GM12878 (cell line): ENCODE data around the gene CCDC198. TPM values are rescaled to one million over a fixed set of nuclear protein-coding genes. Genes with fewer than 3 reads are reported as not detected.

Source experiments
- ATAC-seq: fragments of 200-7000 bp; cut with Tn5 transposase; 3 replicates; pipeline ENCODE4 v1.9.1; 2020; ENCODE audit warnings: mild to moderate bottlenecking, moderate library complexity
- BruUV-seq: library from RNA; stranded (reverse); fragments of 400-500 nt; replicated peaks from 2 replicates; lab custom pipeline; 2021; lab: Mats Ljungman, UMichigan
- CTCF ChIA-PET: fragments of 300-600 bp; sonication (Branson Sonifier 250); formaldehyde crosslinking; extraction: SDS; loops from one replicate; lab custom pipeline; 2021; ENCODE audit warnings: inconsistent platforms; lab: Yijun Ruan, JAX
- POLR2A ChIA-PET: fragments of 350-600 bp; formaldehyde crosslinking; extraction: SDS; loops from one replicate; lab custom pipeline; 2021; ENCODE audit warnings: inconsistent platforms; lab: Charles Lee
- RAD21 ChIA-PET: fragments of 300-600 bp; sonication (Branson Sonifier 250); formaldehyde crosslinking; loops from one replicate; lab custom pipeline; 2023; ENCODE audit warnings: antibody characterized with exemption; ENCODE audit not compliant: unreplicated experiment; lab: Charles Lee
- SMC1A ChIA-PET: fragments of 300-600 bp; sonication (Branson Sonifier 250); formaldehyde crosslinking; loops from one replicate; lab custom pipeline; 2023; ENCODE audit not compliant: unreplicated experiment, uncharacterized antibody; lab: Charles Lee
- DNase-seq: peaks from one replicate; pipeline ENCODE4 v3.0.0-alpha.2; 2011; ENCODE audit warnings: low read depth, low spot score
- FAIRE-seq: peaks from 3 replicates; lab custom pipeline; 2011; peaks lifted over from hg19 to GRCh38; lab: Jason Lieb, UNC
- H2AFZ ChIP-seq: 2 replicates; pipeline ENCODE4 v1.6.0; 2011; ENCODE audit warnings: low read depth, low read length, control low read depth; ENCODE audit not compliant: control insufficient read depth
- H3K27ac ChIP-seq: 2 replicates; pipeline ENCODE4 v1.5.1; 2011; ENCODE audit warnings: control low read depth; ENCODE audit not compliant: control insufficient read depth, insufficient read depth
- H3K27me3 ChIP-seq, 2 experiments: replicated peaks in 1 of 2; 2 replicates each; pipeline versions ENCODE4 v1.6.0 to v1.6.1; 2011; ENCODE audit warnings: low read length in 1 of 2; ENCODE audit not compliant: control insufficient read depth in 2 of 2, insufficient read depth in 2 of 2
- H3K36me3 ChIP-seq, 2 experiments: 2 replicates each; pipeline ENCODE4 v1.5.1; 2011; ENCODE audit warnings: low read length in 1 of 2; ENCODE audit not compliant: control insufficient read depth in 2 of 2, insufficient read depth in 2 of 2
- H3K4me1 ChIP-seq: 2 replicates; pipeline ENCODE4 v1.6.1; 2011; ENCODE audit warnings: mild to moderate bottlenecking, low read length, moderate library complexity, mixed read lengths; ENCODE audit not compliant: control insufficient read depth, insufficient read depth
- H3K4me2 ChIP-seq: 2 replicates; pipeline ENCODE4 v1.6.0; 2011; ENCODE audit warnings: control low read depth; ENCODE audit not compliant: control insufficient read depth, insufficient read depth
- H3K4me3 ChIP-seq: fragments of 200-600 bp; sonication (generic); 2 replicates; pipeline ENCODE4 v1.5.1; 2016
- H3K79me2 ChIP-seq: 2 replicates; pipeline ENCODE4 v1.6.0; 2011; ENCODE audit warnings: low read length; ENCODE audit not compliant: control insufficient read depth, insufficient read depth
- H3K9ac ChIP-seq: 2 replicates; pipeline ENCODE4 v1.8.0; 2011; ENCODE audit warnings: low read length, control low read depth, mixed read lengths; ENCODE audit not compliant: control insufficient read depth, insufficient read depth
- H3K9me3 ChIP-seq: replicated peaks from 3 replicates; pipeline ENCODE4 v1.5.1; 2011; ENCODE audit warnings: mild to moderate bottlenecking, low read length; ENCODE audit not compliant: control insufficient read depth, insufficient read depth
- H4K20me1 ChIP-seq: 2 replicates; pipeline ENCODE4 v1.6.0; 2011; ENCODE audit not compliant: control insufficient read depth, insufficient read depth
- CHD4 ChIP-seq: fragments of 200-600 bp; sonication (generic); IDR thresholded peaks from 2 replicates; pipeline ENCODE4 v1.6.1; 2016; ENCODE audit warnings: mild to moderate bottlenecking
- CREB1 ChIP-seq: IDR thresholded peaks from 2 replicates; pipeline ENCODE4 v1.6.1; 2012; ENCODE audit warnings: low read depth, mild to moderate bottlenecking, inconsistent platforms
- DPF2 ChIP-seq: fragments of 450-650 bp; IDR thresholded peaks from 2 replicates; pipeline ENCODE4 v1.6.1; 2017; ENCODE audit warnings: mild to moderate bottlenecking
- EGR1 ChIP-seq, 2 experiments: IDR thresholded peaks; 1 replicate in 1 of 2; 2 replicates in 1 of 2; pipeline ENCODE4 v1.6.1; 2011 to 2012; ENCODE audit warnings: low read depth in 2 of 2, low read length in 2 of 2, borderline replicate concordance in 1 of 2, mild to moderate bottlenecking in 1 of 2, moderate library complexity in 1 of 2
- EP300 ChIP-seq, 2 experiments: fragments of 150-350 bp in 1 of 2; IDR thresholded peaks; 2 replicates each; pipeline ENCODE4 v1.6.1; 2011 to 2012; ENCODE audit warnings: low read depth in 2 of 2, low read length in 2 of 2, borderline replicate concordance in 1 of 2, improper control_type of control experiment in 1 of 2, inconsistent platforms in 1 of 2; ENCODE audit not compliant: control insufficient read depth in 1 of 2
- KDM1A ChIP-seq: fragments of 200-600 bp; sonication (generic); IDR thresholded peaks from 2 replicates; pipeline ENCODE4 v1.6.1; 2016; ENCODE audit warnings: borderline replicate concordance
- KLF5 ChIP-seq: fragments of 450-650 bp; IDR thresholded peaks from 2 replicates; pipeline ENCODE4 v1.6.1; 2014; ENCODE audit warnings: mild to moderate bottlenecking; ENCODE audit not compliant: partially characterized antibody
- LARP7 ChIP-seq: fragments of 450-650 bp; IDR thresholded peaks from 2 replicates; pipeline ENCODE4 v1.6.1; 2017; ENCODE audit warnings: mild to moderate bottlenecking
- MXI1 ChIP-seq: fragments of 150-350 bp; IDR thresholded peaks from 2 replicates; pipeline ENCODE4 v1.6.1; 2011; ENCODE audit warnings: low read depth, mild to moderate bottlenecking, inconsistent platforms, low read length, improper control_type of control experiment
- NR2C1 ChIP-seq: fragments of 450-650 bp; IDR thresholded peaks from 2 replicates; pipeline ENCODE4 v1.6.1; 2017; ENCODE audit warnings: antibody characterized with exemption, mild to moderate bottlenecking, moderate library complexity
- NRF1 ChIP-seq: conservative IDR thresholded peaks from 2 replicates; pipeline ENCODE4 v1.6.1; 2011; ENCODE audit warnings: mild to moderate bottlenecking, low read depth, low read length, improper control_type of control experiment
- YY1 ChIP-seq: IDR thresholded peaks from 2 replicates; pipeline ENCODE4 v1.6.1; 2011; ENCODE audit warnings: low read depth, mild to moderate bottlenecking, low read length
- WGBS: methylation state at CpG from one replicate; pipeline ENCODE4 v1.1.6; 2016; ENCODE audit warnings: low lambda C conversion rate; ENCODE audit not compliant: insufficient replicate concordance, insufficient coverage; ENCODE audit errors: missing lambda C conversion rate; 5-methylcytosine and 5-hydroxymethylcytosine counted together
- in situ Hi-C: fragments of 300-500 bp; cut with MboI; formaldehyde crosslinking; loops from 9 replicates; pipeline ENCODE4 v1.14.3; 2018; ENCODE audit warnings: mixed read lengths
- intact Hi-C: fragments of 100-400 bp; cut with micrococcal nuclease; formaldehyde crosslinking; loops from one replicate; pipeline ENCODE4 v1.14.2; 2022; ENCODE audit not compliant: unreplicated experiment
- polyA plus RNA-seq, 11 experiments: library from polyadenylated mRNA; depleted of rRNA in 4 of 11; unstranded in 6 of 11; stranded (reverse) in 5 of 11; fragments of >200 nt; fragmentation: Nextera tagmentation in 4 of 11; fragmentation: Illumina TruSeq in 1 of 11; extraction: Ambion mirVana in 4 of 11; extraction: Trizol in 1 of 11; gene quantifications; 1 replicate in 1 of 11; 2 replicates in 10 of 11; pipeline versions ENCODE4 v1.2.1 to v1.2.3, GENCODE V29; 2011 to 2016; ENCODE audit warnings: inconsistent platforms in 2 of 11, missing spikeins in 2 of 11, low read depth in 1 of 11
- total RNA-seq, 4 experiments: library from RNA; depleted of rRNA in 3 of 4; stranded (reverse); fragments of >200 nt in 3 of 4; fragmentation: Illumina TruSeq in 1 of 4; extraction: Trizol in 1 of 4; gene quantifications; 2 replicates each; pipeline versions ENCODE4 v1.2.1 to v1.2.3, GENCODE V29; 2013 to 2021

The CCDC198 gene
- total and polyA plus RNA-seq, 10 of the 15 experiments (the other 5 are each of a cell fraction or from before 2014, with no cell fraction given): 1.3 to 12.5 (median 2.3) TPM

GRCh38 chr14:57420033-57420432 is 73.6 kb downstream of the CCDC198 start:
- CTCF ChIA-PET: no interaction called here
- POLR2A ChIA-PET: no interaction called here
- Histone ChIP-seq H3K4me1 (no peaks in the 10 kb centered on the region), H3K79me2 (no peaks in the 10 kb centered on the region), H2AFZ (no peak overlapping the region), H3K9ac (no peak overlapping the region), H3K36me3 (no peaks in the 10 kb centered on the region), H3K4me2 (no peak overlapping the region), H3K9me3 (no peaks in the 10 kb centered on the region), H4K20me1 (no peaks in the 10 kb centered on the region), H3K27me3 (no peaks in the 10 kb centered on the region), H3K27ac (no peak overlapping the region), H3K4me3 (no peak overlapping the region)
- SMC1A ChIA-PET: interaction anchor here (0.6 kb wide), 1 partner anchor 1238 kb away, joined by 3 read pairs; no protein-coding TSS in a partner anchor
- TF ChIP-seq CHD4 (no peak), EGR1 (IDR thresholded peaks at IDR 0.05; ENCODE audit: borderline replicate concordance in 1 of 2, low read depth in 2 of 2, low read length in 2 of 2) (no peak), KDM1A (no peak), EP300 (IDR thresholded peaks at IDR 0.05; ENCODE audit: borderline replicate concordance in 1 of 2, control insufficient read depth in 1 of 2, low read depth in 2 of 2, low read length in 2 of 2) (no peak), KLF5 (no peak), YY1 (no peak), CREB1 (no peak), MXI1 (no peak), NRF1 (no peak), DPF2 (no peak), NR2C1 (no peak), LARP7 (no peak)
- ATAC-seq (no peak), FAIRE-seq (no peak), DNase-seq (no peak)
- in situ Hi-C loops (no loop called here), intact Hi-C loops (no loop called here)
- no TSS peak for BruUV-seq
- WGBS: 74% methylated on average over 4 of the region's 4 CpGs
- RAD21 ChIA-PET: no interaction called here

Other genes starting within 250 kb of the CCDC198 start
- 29.8 and 38.7 TPM in 2 replicates for gene EXOC5, start 225.0 kb downstream of the CCDC198 start, total RNA-seq (2014; rRNA removed)
- gene EXOC5, start 225.0 kb downstream of the CCDC198 start, total RNA-seq (2014; rRNA removed; fragmentation: Illumina TruSeq; extraction: Trizol): 42.8 and 44.7 TPM in 2 replicates
- gene EXOC5, start 225.0 kb downstream of the CCDC198 start, total RNA-seq (2021): 56.4 and 61.4 TPM in 2 replicates
- 58.1 and 90.5 TPM in 2 replicates for gene EXOC5, start 225.0 kb downstream of the CCDC198 start, polyA plus RNA-seq (2011; rRNA removed)
- gene EXOC5, start 225.0 kb downstream of the CCDC198 start, polyA plus RNA-seq (2014; fragmentation: Illumina TruSeq; extraction: Trizol): 42.5 and 51.5 TPM in 2 replicates
- 10 to 100 TPM; 10.3 to 11.2 TPM for gene EXOC5, start 225.0 kb downstream of the CCDC198 start, polyA plus RNA-seq (2014; fragmentation: Nextera tagmentation; extraction: Ambion mirVana)
- 21.5 and 32.0 TPM in 2 replicates for gene EXOC5, start 225.0 kb downstream of the CCDC198 start, polyA plus RNA-seq (2014; rRNA removed)
- gene EXOC5, start 225.0 kb downstream of the CCDC198 start, polyA plus RNA-seq (2016; fragmentation: Nextera tagmentation; extraction: Ambion mirVana): 100 to 1,000 TPM in 1 of 2 experiments, 10 to 100 TPM in 1; 91.5 to 101 TPM
- 23.9 and 29.3 TPM in 2 replicates for gene AP5M1, start 224.9 kb downstream of the CCDC198 start, total RNA-seq (2014; rRNA removed)
- gene AP5M1, start 224.9 kb downstream of the CCDC198 start, total RNA-seq (2014; rRNA removed; fragmentation: Illumina TruSeq; extraction: Trizol): 36.0 and 36.3 TPM in 2 replicates
- gene AP5M1, start 224.9 kb downstream of the CCDC198 start, total RNA-seq (2021): 37.1 and 39.1 TPM in 2 replicates
- 50.7 and 72.9 TPM in 2 replicates for gene AP5M1, start 224.9 kb downstream of the CCDC198 start, polyA plus RNA-seq (2011; rRNA removed)
- gene AP5M1, start 224.9 kb downstream of the CCDC198 start, polyA plus RNA-seq (2014; fragmentation: Illumina TruSeq; extraction: Trizol): 39.8 and 46.4 TPM in 2 replicates
- gene AP5M1, start 224.9 kb downstream of the CCDC198 start, polyA plus RNA-seq (2014; fragmentation: Nextera tagmentation; extraction: Ambion mirVana): 10 to 100 TPM; 30.1 to 58.7 TPM
- 18.4 and 28.2 TPM in 2 replicates for gene AP5M1, start 224.9 kb downstream of the CCDC198 start, polyA plus RNA-seq (2014; rRNA removed)
- 10 to 100 TPM; 58.6 to 66.0 TPM for gene AP5M1, start 224.9 kb downstream of the CCDC198 start, polyA plus RNA-seq (2016; fragmentation: Nextera tagmentation; extraction: Ambion mirVana)
- 8.0 and 10.6 TPM in 2 replicates for gene NAA30, start 103.3 kb downstream of the CCDC198 start, total RNA-seq (2014; rRNA removed)
- gene NAA30, start 103.3 kb downstream of the CCDC198 start, total RNA-seq (2014; rRNA removed; fragmentation: Illumina TruSeq; extraction: Trizol): 9.6 and 9.8 TPM in 2 replicates
- gene NAA30, start 103.3 kb downstream of the CCDC198 start, total RNA-seq (2021): 10.5 and 13.9 TPM in 2 replicates
- 15.6 and 17.1 TPM in 2 replicates for gene NAA30, start 103.3 kb downstream of the CCDC198 start, polyA plus RNA-seq (2011; rRNA removed)
- gene NAA30, start 103.3 kb downstream of the CCDC198 start, polyA plus RNA-seq (2014; fragmentation: Illumina TruSeq; extraction: Trizol): 11.1 and 11.5 TPM in 2 replicates
- gene NAA30, start 103.3 kb downstream of the CCDC198 start, polyA plus RNA-seq (2014; fragmentation: Nextera tagmentation; extraction: Ambion mirVana): 1 to 10 TPM; 4.5 to 5.3 TPM
- 4.4 and 5.9 TPM in 2 replicates for gene NAA30, start 103.3 kb downstream of the CCDC198 start, polyA plus RNA-seq (2014; rRNA removed)
- 10 to 100 TPM; 13.8 to 14.0 TPM for gene NAA30, start 103.3 kb downstream of the CCDC198 start, polyA plus RNA-seq (2016; fragmentation: Nextera tagmentation; extraction: Ambion mirVana)